Measurements from ENCODE around the gene AEBP2. TPM values are rescaled to one million over a fixed set of nuclear protein-coding genes. Genes with fewer than 3 reads are reported as not detected.
"Not testable (repeated sequence)": the region's sequence is repeated elsewhere in the genome, so short reads cannot be mapped to it uniquely, and the experiment has no call there.

Gene AEBP2
- total RNA-seq, 4 donors from 2014 or later, result 9.2 to 22.2 (median 13.2) TPM

GRCh38 chr12:19421503-19422282, 17.6 kb upstream of the AEBP2 start:
- no peak overlapping the region for H3K27ac ChIP-seq
- no peaks in the 10 kb centered on the region for H3K9me3 ChIP-seq
- H3K4me1 ChIP-seq, result no peaks in the 10 kb centered on the region
- no peak for TF ChIP-seq POLR2A (IDR thresholded peaks at IDR 0.05)
- intact Hi-C loops (cut with DNase I; ENCODE audit: low total_unique reads), result no loop called here
- H3K36me3 ChIP-seq, result no peaks in the 10 kb centered on the region
- ATAC-seq, result no peak
- H3K4me3 ChIP-seq, result no peak overlapping the region
- in situ Hi-C loops (cut with MboI; ENCODE audit: low sequenced_read_pairs in 4 of 4), result no loop called here
- no peaks in the 10 kb centered on the region for H3K27me3 ChIP-seq
- DNase-seq, result no peak

GRCh38 chr12:19423166-19423930, 15.9 kb upstream of the AEBP2 start:
- no peak for TF ChIP-seq CTCF (IDR thresholded peaks at IDR 0.05 in 4 of 5, conservative IDR thresholded peaks at IDR 0.05 in 1 of 5)
- no peak for TF ChIP-seq POLR2A (IDR thresholded peaks at IDR 0.05)
- in situ Hi-C loops (cut with MboI; ENCODE audit: low sequenced_read_pairs in 4 of 4) (no loop called here), intact Hi-C loops (cut with DNase I; ENCODE audit: low total_unique reads) (no loop called here)
- no peaks in the 10 kb centered on the region for H3K4me1 ChIP-seq
- H3K27me3 ChIP-seq, result no peaks in the 10 kb centered on the region
- DNase-seq (no peak), ATAC-seq (no peak)
- no peaks in the 10 kb centered on the region for H3K36me3 ChIP-seq
- no peak overlapping the region for H3K27ac ChIP-seq
- H3K9me3 ChIP-seq, result no peaks in the 10 kb centered on the region
- no peak overlapping the region for H3K4me3 ChIP-seq

GRCh38 chr12:19428246-19428645, 11.0 kb upstream of the AEBP2 start:
- DNase-seq (no peak), ATAC-seq (no peak)
- Histone ChIP-seq H3K9me3 (no peaks in the 10 kb centered on the region), H3K4me1 (no peaks in the 10 kb centered on the region), H3K36me3 (no peaks in the 10 kb centered on the region), H3K27me3 (no peaks in the 10 kb centered on the region), H3K4me3 (no peak overlapping the region), H3K27ac (no peak overlapping the region)
- in situ Hi-C loops (cut with MboI; ENCODE audit: low sequenced_read_pairs in 4 of 4), result no loop called here
- intact Hi-C loops (cut with DNase I; ENCODE audit: low total_unique reads), result no loop called here
- no peak for TF ChIP-seq CTCF (IDR thresholded peaks at IDR 0.05 in 4 of 5, conservative IDR thresholded peaks at IDR 0.05 in 1 of 5)
- no peak for TF ChIP-seq POLR2A (IDR thresholded peaks at IDR 0.05)

- H3K9me3 ChIP-seq; H3K4me3 ChIP-seq; ATAC-seq; in situ Hi-C loops (cut with MboI; ENCODE audit: low sequenced_read_pairs in 4 of 4); H3K27me3 ChIP-seq; H3K27ac ChIP-seq; H3K36me3 ChIP-seq; intact Hi-C loops (cut with DNase I; ENCODE audit: low total_unique reads); DNase-seq; H3K4me1 ChIP-seq: not testable (repeated sequence)
Measured at GRCh38 chr12:19429491-19429890, 9.8 kb upstream of the AEBP2 start.

GRCh38 chr12:19430988-19431387, 8.3 kb upstream of the AEBP2 start:
- DNase-seq (no peak), ATAC-seq (no peak)
- no peak overlapping the region for H3K4me3 ChIP-seq
- in situ Hi-C loops (cut with MboI; ENCODE audit: low sequenced_read_pairs in 4 of 4) (no loop called here), intact Hi-C loops (cut with DNase I; ENCODE audit: low total_unique reads) (no loop called here)
- TF ChIP-seq POLR2A (IDR thresholded peaks at IDR 0.05), result no peak
- TF ChIP-seq CTCF (IDR thresholded peaks at IDR 0.05 in 4 of 5, conservative IDR thresholded peaks at IDR 0.05 in 1 of 5), result no peak
- H3K36me3 ChIP-seq, result no peaks in the 10 kb centered on the region
- no peaks in the 10 kb centered on the region for H3K9me3 ChIP-seq
- no peak overlapping the region for H3K27ac ChIP-seq
- no peaks in the 10 kb centered on the region for H3K4me1 ChIP-seq
- no peaks in the 10 kb centered on the region for H3K27me3 ChIP-seq

All from gastrocnemius medialis (tissue), 4 donors.